HTR-8/SVneo (cell line): ENCODE data around the gene PARD3B.

Experiments
- DNase-seq: peaks from one replicate; pipeline ENCODE4 v3.0.0; 2011; ENCODE audit warnings: low spot score, mixed read lengths; ENCODE audit not compliant: insufficient read length
- FAIRE-seq: peaks from 2 replicates; lab custom pipeline; 2011; peaks lifted over from hg19 to GRCh38; lab: Jason Lieb, UNC

PARD3B gene

GRCh38 chr2:205270689-205271088 is 725.4 kb downstream of the PARD3B start:
- DNase-seq: no peak
- no peak for FAIRE-seq

GRCh38 chr2:205273148-205273547 is 727.9 kb downstream of the PARD3B start:
- FAIRE-seq (no peak), DNase-seq (no peak)

GRCh38 chr2:205273627-205274026 is 728.4 kb downstream of the PARD3B start:
- no peak for DNase-seq
- no peak for FAIRE-seq

- no peak for FAIRE-seq
- DNase-seq: no peak
These were observed 729.5 kb downstream of the PARD3B start for GRCh38 chr2:205274801-205275200.

- FAIRE-seq (no peak), DNase-seq (no peak)
These were observed 731.0 kb downstream of the PARD3B start for GRCh38 chr2:205276116-205276777.

- FAIRE-seq (no peak), DNase-seq (no peak)
These were observed 735.4 kb downstream of the PARD3B start for GRCh38 chr2:205280596-205281236.

- FAIRE-seq (no peak), DNase-seq (no peak)
These were observed 738.5 kb downstream of the PARD3B start for GRCh38 chr2:205283736-205284270.

GRCh38 chr2:205284334-205284733 is 739.1 kb downstream of the PARD3B start:
- no peak for FAIRE-seq

GRCh38 chr2:205287316-205287715 is 742.0 kb downstream of the PARD3B start:
- DNase-seq (no peak), FAIRE-seq (no peak)

More at GRCh38 chr2:205284334-205284733, 739.1 kb downstream of the PARD3B start:
- no peak for DNase-seq

GRCh38 chr2:205288686-205289085 is 743.4 kb downstream of the PARD3B start:
- FAIRE-seq (no peak), DNase-seq (no peak)

GRCh38 chr2:205290299-205290698 is 745.0 kb downstream of the PARD3B start:
- FAIRE-seq (no peak), DNase-seq (no peak)

- DNase-seq: no peak
- FAIRE-seq: no peak
These were observed 747.5 kb downstream of the PARD3B start for GRCh38 chr2:205292665-205293295.

- FAIRE-seq (no peak), DNase-seq (no peak)
These were observed 748.3 kb downstream of the PARD3B start for GRCh38 chr2:205293559-205293958.

GRCh38 chr2:205296959-205297358 is 751.7 kb downstream of the PARD3B start:
- DNase-seq (no peak), FAIRE-seq (no peak)

GRCh38 chr2:205297368-205297767 is 752.1 kb downstream of the PARD3B start:
- FAIRE-seq: no peak

GRCh38 chr2:205297846-205298245 is 752.6 kb downstream of the PARD3B start:
- DNase-seq (no peak), FAIRE-seq (no peak)

More at GRCh38 chr2:205297368-205297767, 752.1 kb downstream of the PARD3B start:
- DNase-seq: no peak

GRCh38 chr2:205311201-205311600 is 765.9 kb downstream of the PARD3B start:
- DNase-seq (no peak), FAIRE-seq (no peak)

- no peak for DNase-seq
- FAIRE-seq: no peak
These were observed 776.0 kb downstream of the PARD3B start for GRCh38 chr2:205321231-205321630.

- FAIRE-seq (no peak), DNase-seq (no peak)
These were observed 778.7 kb downstream of the PARD3B start for GRCh38 chr2:205323929-205324328.

- DNase-seq: no peak
- no peak for FAIRE-seq
These were observed 779.1 kb downstream of the PARD3B start for GRCh38 chr2:205324355-205324754.

- no peak for FAIRE-seq
- DNase-seq: no peak
These were observed 788.1 kb downstream of the PARD3B start for GRCh38 chr2:205333351-205333750.
